Glutamatergic neuron (in vitro differentiated cells): ENCODE measurements around the gene IL17RC. TPM values are rescaled to one million over a fixed set of nuclear protein-coding genes. Genes with fewer than 3 reads are reported as not detected.

Source experiments
- DNase-seq: peaks from one replicate; pipeline ENCODE4 v3.0.0; 2022
- H3K27ac Mint-ChIP-seq: one replicate; pipeline ENCODE4 v1.8.0; 2020; ENCODE audit warnings: mild to moderate bottlenecking, mixed read lengths, inconsistent platforms; ENCODE audit not compliant: unreplicated experiment
- H3K27me3 Mint-ChIP-seq: one replicate; pipeline ENCODE4 v1.8.0; 2020; ENCODE audit warnings: mild to moderate bottlenecking, moderate library complexity, mixed read lengths, inconsistent platforms; ENCODE audit not compliant: unreplicated experiment
- H3K36me3 Mint-ChIP-seq: one replicate; pipeline ENCODE4 v1.8.0; 2020; ENCODE audit warnings: mild to moderate bottlenecking, mixed read lengths, inconsistent platforms; ENCODE audit not compliant: unreplicated experiment
- H3K4me1 Mint-ChIP-seq: one replicate; pipeline ENCODE4 v1.8.0; 2020; ENCODE audit warnings: mild to moderate bottlenecking, low read depth, mixed read lengths, inconsistent platforms; ENCODE audit not compliant: unreplicated experiment
- H3K4me3 Mint-ChIP-seq: one replicate; pipeline ENCODE4 v1.8.0; 2020; ENCODE audit warnings: mild to moderate bottlenecking, mixed read lengths, inconsistent platforms; ENCODE audit not compliant: unreplicated experiment
- H3K9me3 Mint-ChIP-seq: one replicate; pipeline ENCODE4 v1.8.0; 2020; ENCODE audit warnings: mild to moderate bottlenecking, moderate library complexity, mixed read lengths, inconsistent platforms; ENCODE audit not compliant: unreplicated experiment
- total RNA-seq: library from RNA; stranded (reverse); fragmentation: NEBNext Ultra II Directional; extraction: Animal tissue kit (Norgen Biotek cat#: 25700); gene quantifications from one replicate; pipeline ENCODE4 v1.2.1, GENCODE V29; 2021; ENCODE audit not compliant: unreplicated experiment
- TF ChIP-seq, protein P1 (sequence below): fragments of 200-600 bp; sonication (generic); IDR thresholded peaks from one replicate; pipeline ENCODE4 v1.5.0; 2021; ENCODE audit not compliant: partially characterized antibody, unreplicated experiment

The IL17RC gene
- total RNA-seq, 1 donor from 2014 or later: 41.9 TPM

DNA sequence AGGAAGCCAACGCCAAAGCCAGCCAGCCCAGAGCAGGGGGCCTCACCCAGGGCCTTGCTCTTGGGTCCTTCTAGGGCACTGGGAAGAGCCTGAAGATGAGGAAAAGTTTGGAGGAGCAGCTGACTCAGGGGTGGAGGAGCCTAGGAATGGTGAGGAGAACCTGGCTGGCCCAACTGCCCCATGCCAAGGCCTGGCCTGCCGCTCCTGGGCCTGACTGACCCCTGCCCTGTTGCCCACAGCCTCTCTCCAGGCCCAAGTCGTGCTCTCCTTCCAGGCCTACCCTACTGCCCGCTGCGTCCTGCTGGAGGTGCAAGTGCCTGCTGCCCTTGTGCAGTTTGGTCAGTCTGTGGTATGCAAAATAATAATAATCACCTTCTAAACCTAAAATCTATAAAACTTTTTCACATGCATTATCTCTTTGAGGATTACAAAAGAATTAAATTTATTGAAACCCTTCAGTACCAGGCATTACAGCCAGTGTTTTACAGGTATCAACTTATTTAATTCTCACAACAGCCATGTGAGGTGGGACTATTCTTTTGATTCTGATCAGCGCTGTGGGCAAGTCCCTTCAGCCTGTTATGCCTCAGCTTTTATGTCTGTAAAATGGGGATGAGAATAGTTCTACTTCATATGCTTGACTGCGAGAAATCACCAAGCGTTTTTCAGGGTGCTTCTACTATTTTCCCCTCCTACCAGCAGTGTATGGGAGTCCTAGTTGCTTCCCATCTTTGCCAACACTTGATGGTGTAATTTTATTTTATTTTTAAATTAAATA lies 1.6 kb downstream of the IL17RC start:
- no peak for DNase-seq
- Mint-ChIP-seq H3K27ac (no peak overlapping the region), H3K36me3 (no peaks in the 10 kb centered on the region), H3K9me3 (peaks cover 13% of the 10 kb centered on the region), H3K27me3 (peaks cover 13% of the 10 kb centered on the region), H3K4me1 (peaks cover 19% of the 10 kb centered on the region), H3K4me3 (no peak overlapping the region)
- TF ChIP-seq, protein P1, sequence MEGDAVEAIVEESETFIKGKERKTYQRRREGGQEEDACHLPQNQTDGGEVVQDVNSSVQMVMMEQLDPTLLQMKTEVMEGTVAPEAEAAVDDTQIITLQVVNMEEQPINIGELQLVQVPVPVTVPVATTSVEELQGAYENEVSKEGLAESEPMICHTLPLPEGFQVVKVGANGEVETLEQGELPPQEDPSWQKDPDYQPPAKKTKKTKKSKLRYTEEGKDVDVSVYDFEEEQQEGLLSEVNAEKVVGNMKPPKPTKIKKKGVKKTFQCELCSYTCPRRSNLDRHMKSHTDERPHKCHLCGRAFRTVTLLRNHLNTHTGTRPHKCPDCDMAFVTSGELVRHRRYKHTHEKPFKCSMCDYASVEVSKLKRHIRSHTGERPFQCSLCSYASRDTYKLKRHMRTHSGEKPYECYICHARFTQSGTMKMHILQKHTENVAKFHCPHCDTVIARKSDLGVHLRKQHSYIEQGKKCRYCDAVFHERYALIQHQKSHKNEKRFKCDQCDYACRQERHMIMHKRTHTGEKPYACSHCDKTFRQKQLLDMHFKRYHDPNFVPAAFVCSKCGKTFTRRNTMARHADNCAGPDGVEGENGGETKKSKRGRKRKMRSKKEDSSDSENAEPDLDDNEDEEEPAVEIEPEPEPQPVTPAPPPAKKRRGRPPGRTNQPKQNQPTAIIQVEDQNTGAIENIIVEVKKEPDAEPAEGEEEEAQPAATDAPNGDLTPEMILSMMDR: no peak

DNA sequence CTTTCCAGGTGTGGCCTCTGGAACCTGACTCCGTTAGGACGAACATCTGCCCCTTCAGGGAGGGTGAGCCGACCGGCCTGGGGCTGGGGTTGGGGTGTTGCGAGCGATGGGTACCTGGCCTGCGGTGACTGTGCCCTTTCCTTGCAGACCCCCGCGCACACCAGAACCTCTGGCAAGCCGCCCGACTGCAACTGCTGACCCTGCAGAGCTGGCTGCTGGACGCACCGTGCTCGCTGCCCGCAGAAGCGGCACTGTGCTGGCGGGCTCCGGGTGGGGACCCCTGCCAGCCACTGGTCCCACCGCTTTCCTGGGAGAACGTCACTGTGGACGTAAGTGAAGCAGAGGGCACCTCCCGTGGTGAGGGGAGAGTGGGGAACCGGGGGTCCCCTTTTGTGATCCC lies 11.3 kb downstream of the IL17RC start:
- no peaks in the 10 kb centered on the region for H3K36me3 Mint-ChIP-seq
- H3K9me3 Mint-ChIP-seq: peaks cover 2% of the 10 kb centered on the region
- peaks cover 2% of the 10 kb centered on the region for H3K4me1 Mint-ChIP-seq
- DNase-seq: no peak
- H3K27ac Mint-ChIP-seq: no peak overlapping the region
- no peak overlapping the region for H3K4me3 Mint-ChIP-seq
- TF ChIP-seq, protein P1: no peak
- H3K27me3 Mint-ChIP-seq: peaks cover 3% of the 10 kb centered on the region

DNA sequence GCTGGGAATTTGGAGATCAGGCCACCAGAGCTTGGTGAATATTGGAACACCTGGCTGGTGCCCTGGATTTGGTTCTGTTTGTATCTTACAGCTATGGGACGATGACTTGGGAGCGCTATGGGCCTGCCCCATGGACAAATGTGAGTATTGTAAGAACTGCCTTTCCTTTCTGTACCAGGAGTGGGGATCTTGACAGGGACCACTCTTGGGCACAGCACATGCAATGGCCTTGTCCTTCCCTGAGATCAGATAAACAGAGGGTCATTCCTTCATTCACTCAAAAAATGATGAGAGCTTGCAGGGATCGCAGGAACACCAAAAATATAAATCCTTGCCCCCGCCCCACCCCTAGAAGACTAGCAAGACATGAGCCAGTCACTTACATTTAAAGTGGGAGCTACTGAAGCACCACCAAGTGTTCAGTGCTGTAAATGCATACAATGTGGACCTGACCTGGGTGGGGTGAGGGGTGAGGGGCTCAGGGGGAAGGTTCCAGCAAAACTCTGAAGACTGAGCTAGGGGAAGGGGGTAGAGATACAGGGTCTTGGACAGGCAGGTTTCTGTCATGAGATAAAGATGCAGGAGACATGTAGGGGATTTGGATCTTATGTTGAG lies 14.0 kb downstream of the IL17RC start:
- no peak overlapping the region for H3K27ac Mint-ChIP-seq
- H3K4me3 Mint-ChIP-seq: no peak overlapping the region
- H3K4me1 Mint-ChIP-seq: peaks cover 12% of the 10 kb centered on the region
- no peaks in the 10 kb centered on the region for H3K36me3 Mint-ChIP-seq
- peaks cover 5% of the 10 kb centered on the region for H3K9me3 Mint-ChIP-seq
- DNase-seq: no peak
- TF ChIP-seq, protein P1: no peak
- peaks cover 5% of the 10 kb centered on the region for H3K27me3 Mint-ChIP-seq

DNA sequence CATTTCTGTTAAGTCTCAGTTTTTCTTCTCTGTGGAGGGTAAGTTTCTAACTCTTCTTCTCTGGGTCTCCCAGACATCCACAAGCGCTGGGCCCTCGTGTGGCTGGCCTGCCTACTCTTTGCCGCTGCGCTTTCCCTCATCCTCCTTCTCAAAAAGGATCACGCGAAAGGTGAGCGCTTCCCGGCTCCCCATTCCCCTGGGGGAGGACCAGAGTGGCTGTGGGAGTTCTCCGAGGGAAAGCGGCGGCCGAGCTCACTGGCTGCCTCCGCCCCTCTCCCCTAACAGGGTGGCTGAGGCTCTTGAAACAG lies 15.6 kb downstream of the IL17RC start:
- no peak for DNase-seq
- Mint-ChIP-seq H3K4me1 (peaks cover 12% of the 10 kb centered on the region), H3K4me3 (peak overlapping the region; percentile 71), H3K27me3 (peaks cover 5% of the 10 kb centered on the region), H3K36me3 (no peaks in the 10 kb centered on the region), H3K27ac (peak overlapping the region; percentile 59), H3K9me3 (peaks cover 5% of the 10 kb centered on the region)
- TF ChIP-seq, protein P1: no peak

DNA sequence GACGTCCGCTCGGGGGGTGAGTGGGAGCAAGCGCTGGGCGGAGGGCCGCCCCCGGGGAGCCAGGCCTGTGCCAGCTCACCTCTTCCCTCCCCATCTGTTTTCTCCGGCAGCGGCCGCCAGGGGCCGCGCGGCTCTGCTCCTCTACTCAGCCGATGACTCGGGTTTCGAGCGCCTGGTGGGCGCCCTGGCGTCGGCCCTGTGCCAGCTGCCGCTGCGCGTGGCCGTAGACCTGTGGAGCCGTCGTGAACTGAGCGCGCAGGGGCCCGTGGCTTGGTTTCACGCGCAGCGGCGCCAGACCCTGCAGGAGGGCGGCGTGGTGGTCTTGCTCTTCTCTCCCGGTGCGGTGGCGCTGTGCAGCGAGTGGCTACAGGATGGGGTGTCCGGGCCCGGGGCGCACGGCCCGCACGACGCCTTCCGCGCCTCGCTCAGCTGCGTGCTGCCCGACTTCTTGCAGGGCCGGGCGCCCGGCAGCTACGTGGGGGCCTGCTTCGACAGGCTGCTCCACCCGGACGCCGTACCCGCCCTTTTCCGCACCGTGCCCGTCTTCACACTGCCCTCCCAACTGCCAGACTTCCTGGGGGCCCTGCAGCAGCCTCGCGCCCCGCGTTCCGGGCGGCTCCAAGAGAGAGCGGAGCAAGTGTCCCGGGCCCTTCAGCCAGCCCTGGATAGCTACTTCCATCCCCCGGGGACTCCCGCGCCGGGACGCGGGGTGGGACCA lies 16.1 kb downstream of the IL17RC start:
- H3K27me3 Mint-ChIP-seq: peaks cover 5% of the 10 kb centered on the region
- H3K36me3 Mint-ChIP-seq: no peaks in the 10 kb centered on the region
- TF ChIP-seq, protein P1: peak; percentile 62
- peaks cover 12% of the 10 kb centered on the region for H3K4me1 Mint-ChIP-seq
- peaks cover 5% of the 10 kb centered on the region for H3K9me3 Mint-ChIP-seq
- H3K4me3 Mint-ChIP-seq: peak overlapping the region; percentile 83
- peak; percentile 83 for DNase-seq
- H3K27ac Mint-ChIP-seq: peak overlapping the region; percentile 86
